Measurements from ENCODE around the gene NR1H4. TPM values are rescaled to one million over a fixed set of nuclear protein-coding genes. Genes with fewer than 3 reads are reported as not detected.

Gene NR1H4
- polyA plus RNA-seq, 1 experiment, result not detected

DNA sequence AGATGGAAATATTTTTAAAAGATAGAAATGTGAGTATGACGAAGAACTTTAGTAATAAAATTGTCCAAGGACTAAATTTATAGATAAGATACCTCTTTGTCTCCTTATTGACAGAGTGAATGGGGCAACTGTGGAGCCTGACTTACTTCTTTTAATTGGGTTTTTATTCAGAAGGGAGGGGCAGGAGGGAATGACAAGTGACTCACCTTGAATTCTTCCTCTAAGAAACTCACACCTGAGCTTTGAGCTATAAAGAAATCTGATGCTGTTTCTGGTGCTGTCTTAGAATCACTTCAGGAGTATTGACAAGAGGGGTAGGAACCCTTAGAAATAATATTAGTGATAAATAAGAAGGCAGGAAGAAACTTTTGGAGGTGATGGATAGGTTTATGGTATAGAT, 951 bp downstream of the NR1H4 start:
- TF ChIP-seq, protein P1, sequence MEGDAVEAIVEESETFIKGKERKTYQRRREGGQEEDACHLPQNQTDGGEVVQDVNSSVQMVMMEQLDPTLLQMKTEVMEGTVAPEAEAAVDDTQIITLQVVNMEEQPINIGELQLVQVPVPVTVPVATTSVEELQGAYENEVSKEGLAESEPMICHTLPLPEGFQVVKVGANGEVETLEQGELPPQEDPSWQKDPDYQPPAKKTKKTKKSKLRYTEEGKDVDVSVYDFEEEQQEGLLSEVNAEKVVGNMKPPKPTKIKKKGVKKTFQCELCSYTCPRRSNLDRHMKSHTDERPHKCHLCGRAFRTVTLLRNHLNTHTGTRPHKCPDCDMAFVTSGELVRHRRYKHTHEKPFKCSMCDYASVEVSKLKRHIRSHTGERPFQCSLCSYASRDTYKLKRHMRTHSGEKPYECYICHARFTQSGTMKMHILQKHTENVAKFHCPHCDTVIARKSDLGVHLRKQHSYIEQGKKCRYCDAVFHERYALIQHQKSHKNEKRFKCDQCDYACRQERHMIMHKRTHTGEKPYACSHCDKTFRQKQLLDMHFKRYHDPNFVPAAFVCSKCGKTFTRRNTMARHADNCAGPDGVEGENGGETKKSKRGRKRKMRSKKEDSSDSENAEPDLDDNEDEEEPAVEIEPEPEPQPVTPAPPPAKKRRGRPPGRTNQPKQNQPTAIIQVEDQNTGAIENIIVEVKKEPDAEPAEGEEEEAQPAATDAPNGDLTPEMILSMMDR (IDR thresholded peaks at IDR 0.05; ENCODE audit: low read depth, low read length), result no peak
- Histone ChIP-seq H3K4me3 (ENCODE audit: low read depth, low read length) (no peak overlapping the region), H3K9me3 (ENCODE audit: control insufficient read depth, insufficient read depth, low read length) (no peaks in the 10 kb centered on the region), H3K27ac (ENCODE audit: low read depth, low read length) (no peak overlapping the region), H3K27me3 (ENCODE audit: control insufficient read depth, insufficient read depth, low read length) (peaks cover 2% of the 10 kb centered on the region)
- ChIA-PET POLR2A (no interaction called here), CTCF (no interaction called here)
- no peak for DNase-seq (ENCODE audit: low read depth, low spot score)

- Histone ChIP-seq H3K4me3 (ENCODE audit: low read depth, low read length) (no peak overlapping the region), H3K27me3 (ENCODE audit: control insufficient read depth, insufficient read depth, low read length) (peaks cover 2% of the 10 kb centered on the region), H3K9me3 (ENCODE audit: control insufficient read depth, insufficient read depth, low read length) (no peaks in the 10 kb centered on the region), H3K27ac (ENCODE audit: low read depth, low read length) (no peak overlapping the region)
- TF ChIP-seq, protein P1 (IDR thresholded peaks at IDR 0.05; ENCODE audit: low read depth, low read length), result no peak
- CTCF ChIA-PET, result no interaction called here
- no peak for DNase-seq (ENCODE audit: low read depth, low spot score)
- POLR2A ChIA-PET, result no interaction called here
These were observed 2.5 kb downstream of the NR1H4 start for GRCh38 chr12:100476013-100476751.

GRCh38 chr12:100481021-100481420, 7.4 kb downstream of the NR1H4 start:
- Histone ChIP-seq H3K27ac (ENCODE audit: low read depth, low read length) (no peak overlapping the region), H3K9me3 (ENCODE audit: control insufficient read depth, insufficient read depth, low read length) (no peaks in the 10 kb centered on the region), H3K27me3 (ENCODE audit: control insufficient read depth, insufficient read depth, low read length) (no peaks in the 10 kb centered on the region), H3K4me3 (ENCODE audit: low read depth, low read length) (no peak overlapping the region)
- TF ChIP-seq, protein P1 (IDR thresholded peaks at IDR 0.05; ENCODE audit: low read depth, low read length), result no peak
- ChIA-PET POLR2A (no interaction called here), CTCF (no interaction called here)
- DNase-seq (ENCODE audit: low read depth, low spot score), result no peak

- Histone ChIP-seq H3K9me3 (ENCODE audit: control insufficient read depth, insufficient read depth, low read length) (no peaks in the 10 kb centered on the region), H3K4me3 (ENCODE audit: low read depth, low read length) (no peak overlapping the region), H3K27me3 (ENCODE audit: control insufficient read depth, insufficient read depth, low read length) (no peaks in the 10 kb centered on the region), H3K27ac (ENCODE audit: low read depth, low read length) (no peak overlapping the region)
- no peak for DNase-seq (ENCODE audit: low read depth, low spot score)
- ChIA-PET CTCF (interaction anchor here (1.0 kb wide), 1 partner anchor 80 kb away, joined by 3 read pairs; no protein-coding TSS in a partner anchor), POLR2A (no interaction called here)
- TF ChIP-seq, protein P1 (IDR thresholded peaks at IDR 0.05; ENCODE audit: low read depth, low read length), result no peak
These were observed 10.7 kb downstream of the NR1H4 start for GRCh38 chr12:100484183-100484886.

GRCh38 chr12:100484891-100485471, 11.3 kb downstream of the NR1H4 start:
- ChIA-PET CTCF (interaction anchor here (1.0 kb wide), 1 partner anchor 80 kb away, joined by 3 read pairs; no protein-coding TSS in a partner anchor), POLR2A (no interaction called here)
- no peaks in the 10 kb centered on the region for H3K9me3 ChIP-seq (ENCODE audit: control insufficient read depth, insufficient read depth, low read length)
- H3K27me3 ChIP-seq (ENCODE audit: control insufficient read depth, insufficient read depth, low read length), result no peaks in the 10 kb centered on the region
- no peak for DNase-seq (ENCODE audit: low read depth, low spot score)
- H3K27ac ChIP-seq (ENCODE audit: low read depth, low read length), result no peak overlapping the region
- no peak overlapping the region for H3K4me3 ChIP-seq (ENCODE audit: low read depth, low read length)
- TF ChIP-seq, protein P1 (IDR thresholded peaks at IDR 0.05; ENCODE audit: low read depth, low read length), result no peak

Data from AG04450 (cell line).